HG03442 (cell line): ENCODE data around the gene PCCA.
"Not testable (repeated sequence)": the region's sequence is repeated elsewhere in the genome, so short reads cannot be mapped to it uniquely, and the experiment has no call there.

ENCODE experiments used
- ATAC-seq: cut with Tn5 transposase; IDR thresholded peaks from one replicate; pipeline ENCODE4 v1.9.1; 2021; ENCODE audit warnings: mild to moderate bottlenecking, moderate library complexity; ENCODE audit not compliant: unreplicated experiment

The PCCA gene

GRCh38 chr13:100350601-100351000, 261.7 kb downstream of the PCCA start:
- no peak for ATAC-seq

- ATAC-seq = no peak
Observed at GRCh38 chr13:100356426-100356825, 267.5 kb downstream of the PCCA start.

- no peak for ATAC-seq
Observed at GRCh38 chr13:100356889-100357288, 268.0 kb downstream of the PCCA start.

DNA sequence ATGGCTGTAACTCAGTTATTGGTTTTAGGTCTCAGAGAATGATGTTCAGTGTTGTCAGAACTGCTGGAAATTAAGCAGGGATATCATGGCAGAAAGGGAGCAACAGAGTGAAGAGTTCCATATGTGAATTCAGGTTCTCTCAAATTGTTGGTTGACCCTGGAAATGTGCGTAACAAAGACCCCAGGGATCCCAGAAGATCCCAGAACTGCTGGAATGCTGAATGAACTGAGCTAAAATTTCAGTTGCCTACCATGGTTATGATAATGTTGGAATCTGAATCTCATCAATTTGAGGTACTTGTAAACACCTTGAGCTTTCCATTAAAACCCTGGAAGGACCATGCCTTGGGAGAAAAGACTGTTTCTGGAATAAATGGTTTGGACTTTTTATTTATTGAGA, 268.9 kb downstream of the PCCA start:
- ATAC-seq = no peak

DNA sequence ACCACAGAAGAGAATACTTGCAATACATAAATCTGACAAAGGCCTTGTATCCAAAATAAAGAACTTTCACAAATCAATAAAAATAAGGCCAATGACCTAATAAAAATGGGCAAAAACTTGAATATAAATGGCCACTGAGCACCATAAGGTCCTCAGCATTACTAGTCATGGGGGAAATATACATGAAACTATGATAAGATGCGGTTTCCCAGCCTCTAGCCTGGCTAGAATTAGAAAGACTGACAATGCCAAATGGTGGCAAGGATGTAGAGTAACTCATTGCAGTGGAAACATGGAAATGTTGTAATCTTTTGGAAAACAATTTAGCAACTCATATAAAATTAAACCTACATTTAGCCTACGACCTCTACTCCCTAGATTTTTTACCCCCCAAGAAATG, 272.6 kb downstream of the PCCA start:
- no peak for ATAC-seq

- no peak for ATAC-seq
Observed at GRCh38 chr13:100362371-100362770, 273.5 kb downstream of the PCCA start.

DNA sequence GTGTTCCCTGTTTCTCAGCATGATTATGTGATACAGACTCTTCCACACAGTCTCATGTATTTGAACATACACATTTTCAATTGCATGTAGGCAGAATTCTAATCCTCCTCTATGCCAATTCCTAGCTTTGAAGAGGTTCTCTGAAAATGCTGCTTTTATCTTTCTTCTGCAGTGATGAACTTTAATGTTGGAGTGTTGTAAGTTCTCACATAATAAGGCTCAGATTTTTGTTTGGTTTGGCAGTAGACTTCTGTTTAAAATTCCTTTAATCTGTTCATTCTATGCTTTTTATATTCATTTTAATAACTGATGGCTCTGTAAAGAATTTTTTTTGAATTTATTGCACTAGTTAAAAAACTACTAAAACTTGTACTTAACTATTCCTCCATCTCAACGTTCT, 273.9 kb downstream of the PCCA start:
- ATAC-seq = no peak

DNA sequence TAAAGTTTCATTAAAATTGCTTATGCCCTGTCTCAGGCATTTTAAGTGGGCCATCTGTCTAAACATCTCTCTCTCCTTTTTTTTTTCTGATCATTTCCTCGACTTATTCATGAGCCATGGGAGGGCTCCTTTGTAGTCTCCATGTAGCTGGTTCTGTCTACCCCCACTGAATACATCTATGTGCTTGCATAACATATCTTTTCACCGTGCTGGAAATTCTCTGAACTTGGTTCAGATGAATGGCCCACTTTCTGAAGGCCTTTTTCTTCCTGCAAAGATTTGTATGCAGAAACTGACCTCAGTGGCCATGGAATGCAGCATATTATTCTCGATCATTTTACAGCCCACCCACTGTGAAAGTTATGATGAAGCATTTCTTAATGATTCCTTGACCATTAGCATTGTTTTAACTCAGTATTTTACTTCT, 274.4 kb downstream of the PCCA start:
- ATAC-seq = no peak

GRCh38 chr13:100363874-100364273, 275.0 kb downstream of the PCCA start:
- ATAC-seq = no peak

DNA sequence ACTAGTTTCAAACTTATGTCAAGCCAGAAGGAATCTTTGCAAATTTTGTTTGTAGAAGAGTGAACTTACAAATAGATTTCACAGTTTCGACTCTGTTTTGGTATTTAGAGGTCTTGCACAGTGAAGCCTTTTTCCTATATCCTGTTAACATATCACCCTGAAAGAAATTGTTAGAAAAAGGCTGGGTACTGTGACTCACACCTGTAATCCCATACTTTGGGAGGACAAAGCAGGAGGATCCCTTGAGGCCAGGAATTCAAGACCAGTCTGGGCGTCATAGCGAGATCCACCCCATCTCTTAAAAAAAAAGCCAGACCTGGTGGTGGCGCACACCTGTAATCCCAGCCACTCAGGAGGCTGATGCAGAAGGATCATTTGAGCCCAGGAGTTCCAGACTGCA, 275.7 kb downstream of the PCCA start:
- ATAC-seq = no peak

DNA sequence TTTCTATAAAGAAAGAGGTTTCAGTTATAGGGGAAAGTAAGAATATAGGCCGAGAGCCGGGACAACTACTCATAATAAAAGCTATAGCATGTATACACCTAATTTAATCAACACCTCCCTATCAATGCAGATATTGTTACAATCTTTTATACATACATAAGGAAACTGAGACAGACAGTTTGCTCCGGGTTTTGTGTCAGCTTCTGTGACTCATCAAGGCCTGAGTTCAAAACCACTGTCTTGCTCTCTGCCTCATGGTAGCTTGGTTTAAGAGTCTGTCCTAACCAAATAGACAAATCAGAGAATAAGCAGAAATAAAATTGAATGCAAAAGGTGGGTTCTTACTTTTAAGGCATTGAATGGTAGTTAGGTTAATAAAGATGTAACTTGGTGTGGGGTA, 276.8 kb downstream of the PCCA start:
- ATAC-seq = no peak

GRCh38 chr13:100378533-100378932, 289.6 kb downstream of the PCCA start:
- no peak for ATAC-seq

DNA sequence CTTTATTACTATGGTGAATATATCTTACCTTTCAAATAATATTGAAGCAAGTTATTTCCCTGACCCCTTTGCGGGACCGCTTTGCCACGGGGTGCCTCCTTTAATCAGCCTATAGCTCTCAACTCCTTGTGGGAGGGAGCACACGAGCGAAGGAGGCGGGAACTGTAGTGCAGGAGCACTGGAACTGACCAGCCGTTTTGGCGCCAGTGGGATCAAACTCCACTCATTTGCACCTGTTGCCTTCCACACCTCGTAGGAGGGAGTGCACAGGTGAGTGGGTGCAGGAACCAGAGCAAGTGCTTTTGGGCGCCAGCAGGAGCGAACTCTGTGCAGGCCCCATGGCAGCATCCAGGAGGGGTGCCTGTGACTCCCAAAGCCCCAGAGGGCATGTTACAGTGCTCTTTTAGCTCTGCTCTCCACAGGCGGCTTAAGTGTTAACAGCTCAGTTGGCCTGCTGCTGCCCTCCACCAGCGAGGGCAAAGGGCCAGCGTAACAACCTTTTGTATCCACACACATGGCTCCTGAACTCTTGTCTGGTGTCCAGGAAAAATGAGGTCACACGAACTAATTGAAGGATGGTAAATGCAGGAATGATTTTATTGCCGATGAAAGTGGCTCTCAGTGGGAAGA, 292.8 kb downstream of the PCCA start:
- ATAC-seq = no peak

DNA sequence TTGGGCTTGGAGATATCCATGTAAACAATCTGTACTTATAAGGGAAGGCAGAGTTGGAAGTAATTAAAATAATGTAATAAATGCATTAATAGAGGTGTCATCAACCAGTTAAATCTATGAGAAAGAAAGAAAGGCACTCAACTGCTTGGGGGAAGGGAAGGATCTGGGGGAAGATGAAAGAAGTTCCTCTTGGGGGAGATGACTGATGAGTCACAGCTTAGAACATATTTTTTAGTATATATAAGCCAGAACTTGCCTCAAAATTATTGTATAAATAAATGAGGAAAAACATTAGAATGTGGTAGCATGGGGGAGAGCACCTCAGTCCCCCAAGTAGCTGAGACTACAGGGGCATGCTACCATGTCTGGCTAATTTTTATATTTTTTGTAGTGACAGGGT, 293.9 kb downstream of the PCCA start:
- no peak for ATAC-seq

- ATAC-seq = no peak
Observed at GRCh38 chr13:100387416-100387815, 298.5 kb downstream of the PCCA start.

GRCh38 chr13:100388150-100388549, 299.3 kb downstream of the PCCA start:
- ATAC-seq = not testable (repeated sequence)

GRCh38 chr13:100388923-100389322, 300.0 kb downstream of the PCCA start:
- ATAC-seq = no peak

DNA sequence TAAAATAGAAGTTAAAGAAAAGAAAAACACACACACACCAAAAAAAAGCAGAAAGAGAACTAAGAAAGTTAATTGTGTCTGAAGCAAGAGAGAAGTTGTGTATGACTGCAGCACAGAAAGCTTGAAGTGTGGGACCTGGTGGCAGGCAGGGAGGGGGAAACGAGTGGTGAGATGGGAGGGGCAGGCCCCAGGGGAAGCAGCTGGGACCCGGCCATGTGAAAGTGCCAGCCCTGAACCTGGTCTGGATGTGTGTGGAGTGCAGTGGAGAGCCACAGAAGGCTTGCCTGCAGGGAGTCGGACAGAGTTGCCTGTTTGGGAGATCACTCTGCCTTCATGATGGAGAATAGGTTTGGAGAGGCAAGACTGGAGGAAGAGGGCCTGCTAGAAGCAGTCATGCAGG, 300.7 kb downstream of the PCCA start:
- no peak for ATAC-seq

- ATAC-seq = peak; percentile 65
Observed at GRCh38 chr13:100392709-100393630, 304.1 kb downstream of the PCCA start.

DNA sequence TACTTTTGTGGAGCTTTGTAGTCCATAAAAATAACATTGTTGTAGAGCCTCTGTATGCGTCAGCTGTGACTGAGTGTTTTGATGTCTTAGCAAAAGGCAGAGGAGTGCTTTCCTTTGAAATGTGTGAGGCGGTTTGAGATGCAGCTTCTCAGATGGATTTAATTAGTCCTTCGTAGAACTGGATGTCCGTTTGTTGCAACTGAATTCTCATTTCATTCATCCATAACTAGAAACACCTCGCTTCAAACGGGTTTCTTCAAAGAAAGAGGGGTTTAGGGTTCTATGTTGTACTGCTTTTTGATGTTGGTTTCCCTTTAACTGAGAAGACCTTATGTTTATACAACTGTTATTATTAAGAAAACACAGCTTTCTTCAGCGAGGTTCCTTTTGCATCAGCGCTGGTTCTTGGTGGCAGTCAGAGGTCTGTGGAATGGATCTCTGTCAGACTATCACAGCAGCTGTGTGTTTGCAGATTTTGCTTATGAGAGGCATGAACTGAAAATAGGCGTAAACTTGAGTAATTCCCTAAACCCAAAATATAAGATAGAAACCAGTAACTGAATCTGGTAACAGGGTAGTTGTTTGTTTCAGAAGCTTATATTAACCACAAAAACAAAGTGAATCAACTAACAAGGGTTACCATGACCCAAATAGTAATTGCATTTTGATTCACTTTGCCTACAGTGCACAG, 305.3 kb downstream of the PCCA start:
- peak; percentile 88 for ATAC-seq

DNA sequence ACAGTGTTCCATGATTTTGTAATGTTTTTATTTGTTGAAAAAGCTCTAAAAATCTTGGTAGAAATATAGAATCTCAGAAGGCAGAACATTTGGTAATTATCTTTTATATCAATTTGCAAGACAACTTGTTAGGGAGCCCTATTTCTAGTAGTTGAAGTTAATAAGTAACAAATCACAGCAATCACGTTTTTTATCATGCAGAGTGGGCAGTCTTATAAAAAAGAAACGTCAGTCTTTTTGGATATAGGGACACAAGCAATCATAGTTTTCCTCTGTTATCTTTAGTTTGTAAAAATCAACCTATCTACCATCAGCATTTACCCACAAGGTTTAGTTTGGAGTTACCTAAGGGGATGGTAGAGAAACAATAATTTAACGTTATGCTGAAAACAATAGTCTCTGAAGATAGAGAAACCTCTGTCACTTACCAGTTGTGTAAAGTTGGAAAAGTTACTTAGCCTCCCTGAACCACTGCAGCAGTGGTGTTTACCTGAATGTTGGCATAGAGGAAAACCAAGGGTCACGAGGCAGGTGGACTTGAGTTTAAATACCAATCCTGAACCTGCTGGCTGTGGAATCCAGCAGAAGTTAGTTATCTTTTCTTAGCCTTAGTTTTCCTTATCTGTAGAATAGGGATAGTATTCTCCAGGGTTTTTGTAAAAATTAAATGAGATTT, 306.9 kb downstream of the PCCA start:
- no peak for ATAC-seq
